Heart right ventricle (tissue), 16 donors: ENCODE results near the gene STAT5B. TPM values are rescaled to one million over a fixed set of nuclear protein-coding genes. Genes with fewer than 3 reads are reported as not detected.
A peak's percentile ranks its signal among the peaks of the same experiment; 100 is the strongest.

Experiments
- ATAC-seq, 8 donors: fragments of 200-7000 bp; cut with Tn5 transposase; one replicate each; pipeline ENCODE4 v1.9.1; 2020; ENCODE audit warnings: mild to moderate bottlenecking in 8 of 8, moderate library complexity in 8 of 8, moderate number of reproducible peaks in 1 of 8
- DNase-seq, 2 donors: peaks; one replicate each; pipeline ENCODE4 v3.0.0-alpha.2; 2020
- H3K27ac ChIP-seq, 10 donors: fragments of 200-600 bp; sonication (generic) in 2 of 10; one replicate each; pipeline versions ENCODE4 v1.5.0 to v1.8.0; 2020 to 2022; ENCODE audit warnings: mild to moderate bottlenecking in 3 of 10
- H3K27me3 ChIP-seq, 7 donors: fragments of 200-600 bp; one replicate each; pipeline ENCODE4 v1.8.0; 2021 to 2022; ENCODE audit warnings: mild to moderate bottlenecking in 2 of 7
- H3K36me3 ChIP-seq, 9 donors: fragments of 200-600 bp; sonication (generic) in 1 of 9; one replicate each; pipeline versions ENCODE4 v1.5.0 to v1.8.0; 2020 to 2022; ENCODE audit warnings: mild to moderate bottlenecking in 2 of 9
- H3K4me1 ChIP-seq, 9 donors: fragments of 200-600 bp; sonication (generic) in 1 of 9; one replicate each; pipeline versions ENCODE4 v1.5.0 to v1.8.0; 2020 to 2022; ENCODE audit warnings: mild to moderate bottlenecking in 4 of 9
- H3K4me3 ChIP-seq, 10 donors: fragments of 200-600 bp; sonication (generic) in 2 of 10; one replicate each; pipeline versions ENCODE4 v1.5.0 to v1.8.0; 2020 to 2022; ENCODE audit warnings: mild to moderate bottlenecking in 7 of 10, moderate library complexity in 2 of 10
- H3K9me3 ChIP-seq, 11 donors: fragments of 200-600 bp in 10 of 11; sonication (generic) in 2 of 11; one replicate each; pipeline versions ENCODE4 v1.5.0 to v1.8.0; 2013 to 2022; ENCODE audit warnings: mild to moderate bottlenecking in 2 of 11, control low read depth in 1 of 11, moderate library complexity in 1 of 11
- CTCF ChIP-seq, 9 donors: fragments of 200-600 bp; sonication (generic) in 2 of 9; IDR thresholded peaks; one replicate each; pipeline versions ENCODE4 v1.5.0 to v1.8.0; 2021 to 2022; ENCODE audit warnings: antibody characterized with exemption in 9 of 9, mild to moderate bottlenecking in 5 of 9, moderate library complexity in 1 of 9
- WGBS, 2 donors: extraction: QIAGEN DNeasy Blood & Tissue Kit; methylation state at CpG; one replicate each; pipeline ENCODE4 v1.1.7; 2013; ENCODE audit warnings: inconsistent platforms in 1 of 2; 5-methylcytosine and 5-hydroxymethylcytosine counted together
- intact Hi-C, 10 donors: fragments of 100-400 bp; cut with DNase I; formaldehyde crosslinking; loops; one replicate each; pipeline versions ENCODE4 v1.11.1 to v1.14.2; 2022
- polyA plus RNA-seq, 2 donors: library from polyadenylated mRNA; stranded (reverse); fragments of 200-250 nt; gene quantifications; one replicate each; pipeline ENCODE4 v1.2.3, GENCODE V29; 2013
- total RNA-seq, 10 donors: library from RNA; stranded (reverse); fragmentation: NEBNext Ultra II Directional in 3 of 10; extraction: Animal tissue kit (Norgen Biotek cat#: 25700) in 3 of 10; gene quantifications; one replicate each; pipeline versions ENCODE4 v1.2.1 to v1.2.4, GENCODE V29; 2021 to 2023
- donor health status: Arrhythmogenic right ventricular cardiomyopathy.
- donor health status: ischemic (EF 13 %, LVEDD 7.1; RV severe dilation, severe dysfunction).
- donor health status: healthy with polysubstance abuse.
- donor health status: DM: no; HTN: yes; CAD: no.
- donor health status: DM: no; HTN: no; CAD: no.
- donor health status: ischemic (EF 25% LVEDD 6.9; RV normal size, moderate dysfunction).
- donor health status: ischemic (EF 25% LVEDD 5.7; RV mildly dilated, moderate dysfunction).
- donor health status: healthy.
- donor health status: DM: yes; HTN: yes; CAD: no.
- donor health status: Ischemic cardiomyopathy.
- donor health status: ischemic (EF 35%, LVEDD 5.7; RV mildly dilated, moderate dysfunction).
- donor health status: nonischemic (EF 11% LVEDD 7.7; RV severe dilation, severe dysfunction).
- donor health status: DM: yes; HTN: yes; CAD: no.
- donor health status: PGD.
- donor health status: ischemic (EF 29% LVEDD 5.4; RV normal size, mild dysfunction).
- donor health status: nonischemic (EF 23%, LVEDD 6.1; RV moderate dilation, normal function).

Gene STAT5B
- total and polyA plus RNA-seq, 12 donors = 14.4 to 34.7 (median 30.1) TPM

- H3K4me3 ChIP-seq = no peak overlapping the region
- DNase-seq (no peak), ATAC-seq (no peak)
- intact Hi-C loops = no loop called here
- H3K36me3 ChIP-seq = no peaks in the 10 kb centered on the region
- peaks cover 0 to 17% (median 3%) of the 10 kb centered on the region in 9 donors for H3K4me1 ChIP-seq
- H3K27ac ChIP-seq = no peak overlapping the region
- H3K9me3 ChIP-seq = peaks cover 0 to 4% (median 0%) of the 10 kb centered on the region in 11 donors
- no peaks in the 10 kb centered on the region for H3K27me3 ChIP-seq
- no peak for TF ChIP-seq CTCF (IDR thresholded peaks at IDR 0.05)
- WGBS, 2 donors = 76 to 82% methylated on average over 14 of the region's 14 CpGs
These were observed 116.2 kb downstream of the STAT5B start for GRCh38 chr17:42159796-42160530.

- TF ChIP-seq CTCF (IDR thresholded peaks at IDR 0.05) = no peak
- H3K9me3 ChIP-seq = peaks cover 0 to 4% (median 0%) of the 10 kb centered on the region in 11 donors
- 24 to 29% methylated on average over 17 of the region's 17 CpGs for WGBS, 2 donors
- intact Hi-C loops = no loop called here
- peak overlapping the region; percentile 5 to 100 (median 86) for H3K4me3 ChIP-seq
- DNase-seq = no peak
- H3K27ac ChIP-seq = peak overlapping the region in 9 of 10 donors; percentile 55 to 97 (median 69)
- no peaks in the 10 kb centered on the region for H3K27me3 ChIP-seq
- H3K36me3 ChIP-seq = peaks cover 0 to 18% (median 0%) of the 10 kb centered on the region in 9 donors
- ATAC-seq = no peak
- H3K4me1 ChIP-seq = peaks cover 8 to 44% (median 31%) of the 10 kb centered on the region in 9 donors
These were observed 120.6 kb downstream of the STAT5B start for GRCh38 chr17:42155614-42156045.

- H3K9me3 ChIP-seq = peaks cover 0 to 4% (median 0%) of the 10 kb centered on the region in 11 donors
- DNase-seq (no peak), ATAC-seq (no peak)
- peaks cover 0 to 33% (median 0%) of the 10 kb centered on the region in 9 donors for H3K36me3 ChIP-seq
- peak overlapping the region; percentile 69 to 100 (median 86) for H3K4me3 ChIP-seq
- intact Hi-C loops = no loop called here
- H3K27ac ChIP-seq = peak overlapping the region; percentile 57 to 97 (median 86)
- H3K4me1 ChIP-seq = peaks cover 8 to 59% (median 31%) of the 10 kb centered on the region in 9 donors
- no peak for TF ChIP-seq CTCF (IDR thresholded peaks at IDR 0.05)
- 4 to 6% methylated on average over 15 of the region's 15 CpGs for WGBS, 2 donors
- H3K27me3 ChIP-seq = no peaks in the 10 kb centered on the region
These were observed 122.1 kb downstream of the STAT5B start for GRCh38 chr17:42153919-42154742.

Other genes starting within 250 kb of the STAT5B start
- gene C17orf113, start 225.8 kb downstream of the STAT5B start, total RNA-seq = 1 to 10 TPM in 3 of 10 donors, under 1 TPM in 7; 0.46 to 1.2 (median 0.88) TPM
- 1 to 10 TPM in 1 of 2 donors, under 1 TPM in 1; 0.26 to 1.2 TPM for gene C17orf113, start 225.8 kb downstream of the STAT5B start, polyA plus RNA-seq
- under 1 TPM in 9 of 10 donors, not detected in 1; 0.16 to 0.56 (median 0.24) TPM for gene ZNF385C, start 177.9 kb downstream of the STAT5B start, total RNA-seq
- gene ZNF385C, start 177.9 kb downstream of the STAT5B start, polyA plus RNA-seq = under 1 TPM; 0.09 to 0.29 TPM
- gene DHX58, start 163.7 kb downstream of the STAT5B start, total RNA-seq = 1 to 10 TPM; 2.2 to 8.4 (median 4.0) TPM
- gene DHX58, start 163.7 kb downstream of the STAT5B start, polyA plus RNA-seq = 10 to 100 TPM in 1 of 2 donors, 1 to 10 TPM in 1; 3.4 to 16.9 TPM
- 10 to 100 TPM in 9 of 10 donors, 1 to 10 TPM in 1; 9.3 to 29.7 (median 13.3) TPM for gene KAT2A, start 155.0 kb downstream of the STAT5B start, total RNA-seq
- gene KAT2A, start 155.0 kb downstream of the STAT5B start, polyA plus RNA-seq = 100 to 1,000 TPM in 1 of 2 donors, 10 to 100 TPM in 1; 20.6 to 118 TPM
- gene HSPB9, start 153.6 kb downstream of the STAT5B start, total RNA-seq = under 1 TPM in 1 of 10 donors, not detected in 9; 0.23 TPM
- under 1 TPM; 0.01 to 0.29 TPM for gene HSPB9, start 153.6 kb downstream of the STAT5B start, polyA plus RNA-seq
- 10 to 100 TPM; 24.6 to 64.4 (median 35.3) TPM for gene RAB5C, start 121.4 kb downstream of the STAT5B start, total RNA-seq
- gene RAB5C, start 121.4 kb downstream of the STAT5B start, polyA plus RNA-seq = 10 to 100 TPM; 33.3 to 76.5 TPM
- gene KCNH4, start 95.2 kb downstream of the STAT5B start, total RNA-seq = under 1 TPM in 6 of 10 donors, not detected in 4; 0.06 to 0.22 (median 0.13) TPM
- under 1 TPM; 0.07 to 0.29 TPM for gene KCNH4, start 95.2 kb downstream of the STAT5B start, polyA plus RNA-seq
- not detected for gene HCRT, start 90.9 kb downstream of the STAT5B start, total RNA-seq
- gene HCRT, start 90.9 kb downstream of the STAT5B start, polyA plus RNA-seq = not detected
- gene GHDC, start 81.9 kb downstream of the STAT5B start, total RNA-seq = 10 to 100 TPM in 2 of 10 donors, 1 to 10 TPM in 8; 4.6 to 11.5 (median 6.2) TPM
- 10 to 100 TPM in 1 of 2 donors, 1 to 10 TPM in 1; 7.0 to 10.1 TPM for gene GHDC, start 81.9 kb downstream of the STAT5B start, polyA plus RNA-seq
- gene STAT5A, start 12.1 kb upstream of the STAT5B start, total RNA-seq = 10 to 100 TPM; 13.4 to 28.5 (median 16.1) TPM
- 10 to 100 TPM in 1 of 2 donors, 1 to 10 TPM in 1; 8.2 to 11.9 TPM for gene STAT5A, start 12.1 kb upstream of the STAT5B start, polyA plus RNA-seq
- gene STAT3, start 112.1 kb upstream of the STAT5B start, total RNA-seq = 100 to 1,000 TPM in 8 of 10 donors, 10 to 100 TPM in 2; 87.2 to 398 (median 115) TPM
- gene STAT3, start 112.1 kb upstream of the STAT5B start, polyA plus RNA-seq = 10 to 100 TPM; 33.9 to 61.7 TPM
- gene CAVIN1, start 146.9 kb upstream of the STAT5B start, total RNA-seq = 100 to 1,000 TPM; 176 to 300 (median 241) TPM
- 100 to 1,000 TPM; 131 to 198 TPM for gene CAVIN1, start 146.9 kb upstream of the STAT5B start, polyA plus RNA-seq
- gene ATP6V0A1, start 182.5 kb upstream of the STAT5B start, total RNA-seq = 10 to 100 TPM; 28.1 to 48.5 (median 32.6) TPM
- 10 to 100 TPM; 35.2 to 35.6 TPM for gene ATP6V0A1, start 182.5 kb upstream of the STAT5B start, polyA plus RNA-seq